Esophagus squamous epithelium (tissue), 5 donors: ENCODE results near the gene OR56A1. TPM values are rescaled to one million over a fixed set of nuclear protein-coding genes. Genes with fewer than 3 reads are reported as not detected.

Source experiments
- DNase-seq: peaks from one replicate; lab custom pipeline; 2025; lab: John Stamatoyannopoulos, UW
- H3K27ac ChIP-seq, 4 donors: fragments of 200-600 bp; sonication (generic); one replicate each; pipeline ENCODE4 v1.5.1; 2016 to 2019; ENCODE audit warnings: mild to moderate bottlenecking in 1 of 4
- H3K27me3 ChIP-seq, 4 donors: fragments of 200-600 bp; sonication (generic); 1 replicate in 3 of 4; 2 replicates in 1 of 4; pipeline versions ENCODE4 v1.5.1 to v1.6.0; 2017 to 2021; ENCODE audit warnings: antibody characterized with exemption in 1 of 4
- H3K36me3 ChIP-seq, 3 donors: fragments of 200-600 bp; sonication (generic); one replicate each; pipeline ENCODE4 v1.5.1; 2016 to 2019
- H3K4me1 ChIP-seq, 3 donors: fragments of 200-600 bp; sonication (generic); one replicate each; pipeline ENCODE4 v1.5.1; 2017 to 2019
- H3K4me3 ChIP-seq, 4 donors: fragments of 200-600 bp; sonication (generic); 1 replicate in 3 of 4; 2 replicates in 1 of 4; pipeline ENCODE4 v1.5.1; 2016 to 2019; ENCODE audit warnings: mild to moderate bottlenecking in 2 of 4, moderate library complexity in 1 of 4
- H3K9me3 ChIP-seq, 3 donors: fragments of 200-600 bp; sonication (generic); one replicate each; pipeline ENCODE4 v1.5.1; 2016 to 2019
- CTCF ChIP-seq, 6 experiments: fragments of 450-650 bp in 4 of 6; fragments of 200-600 bp in 2 of 6; sonication (generic) in 2 of 6; IDR thresholded peaks; one replicate each; pipeline ENCODE4 v1.5.1; 2016 to 2019; ENCODE audit warnings: antibody characterized with exemption in 6 of 6, mild to moderate bottlenecking in 4 of 6, moderate library complexity in 4 of 6
- POLR2A ChIP-seq, 4 donors: fragments of 450-650 bp; IDR thresholded peaks; one replicate each; pipeline ENCODE4 v1.6.1; 2017; ENCODE audit warnings: antibody characterized with exemption in 4 of 4, mild to moderate bottlenecking in 4 of 4, moderate library complexity in 3 of 4
- WGBS, 2 donors: methylation state at CpG; one replicate each; pipeline ENCODE4 v1.1.5; 2018; 5-methylcytosine and 5-hydroxymethylcytosine counted together
- intact Hi-C: fragments of 100-400 bp; cut with DNase I; formaldehyde crosslinking; loops from one replicate; pipeline ENCODE4 v1.15.0; 2022
- small RNA-seq, 4 donors: library from RNA; depleted of rRNA; stranded (forward); fragments of <200 nt; gene quantifications; one replicate each; pipeline ENCODE3, GENCODE V24; 2016
- total RNA-seq, 4 donors: library from RNA; depleted of rRNA; stranded (reverse); fragments of >200 nt; gene quantifications; one replicate each; pipeline ENCODE4 v1.1.0, GENCODE V29; 2016
- donor health status: DM: yes; HTN: yes; CAD: no.

Gene OR56A1
- total RNA-seq, 4 donors from 2014 or later, result not detected

- Histone ChIP-seq H3K27me3 (no peaks in the 10 kb centered on the region), H3K4me3 (no peak overlapping the region)
- 33 to 69% methylated on average over 1 of the region's 1 CpG for whole genome bisulfite sequencing, 2 donors
Observed at GRCh38 chr11:5973530-5973929, 57.0 kb downstream of the OR56A1 start.

More at GRCh38 chr11:5973530-5973929, 57.0 kb downstream of the OR56A1 start:
- TF ChIP-seq POLR2A (IDR thresholded peaks at IDR 0.05) (no peak), CTCF (IDR thresholded peaks at IDR 0.05) (no peak)
- Histone ChIP-seq H3K9me3 (no peaks in the 10 kb centered on the region), H3K36me3 (no peaks in the 10 kb centered on the region), H3K4me1 (no peaks in the 10 kb centered on the region), H3K27ac (no peak overlapping the region)
- intact Hi-C loops, result no loop called here
- no peak for DNase-seq

Small RNA genes lying within 50 kb of the gene (small RNA-seq; reads per million reads assigned to genes)
- 0 to 0.14 (median 0) reads per million in 4 donors for gene RNA5SP329

Other genes with a start within 250 kb of the OR56A1 start
- not detected for gene OR52N5, start 247.4 kb downstream of the OR56A1 start, total RNA-seq
- gene OR52N1, start 239.5 kb downstream of the OR56A1 start, total RNA-seq, result not detected
- gene OR52N2, start 221.8 kb downstream of the OR56A1 start, total RNA-seq, result not detected
- not detected for gene OR52E6, start 188.9 kb downstream of the OR56A1 start, total RNA-seq
- gene OR52E8, start 173.1 kb downstream of the OR56A1 start, total RNA-seq, result not detected
- gene OR52E4, start 150.1 kb downstream of the OR56A1 start, total RNA-seq, result not detected
- gene OR52E5, start 137.6 kb downstream of the OR56A1 start, total RNA-seq, result not detected
- not detected for gene OR56A3, start 88.5 kb downstream of the OR56A1 start, total RNA-seq
- not detected for gene OR56A5, start 62.3 kb downstream of the OR56A1 start, total RNA-seq
- gene OR52L1, start 43.8 kb downstream of the OR56A1 start, total RNA-seq, result not detected
- gene OR56A4, start 23.8 kb downstream of the OR56A1 start, total RNA-seq, result not detected
- gene OR56B4, start 76.9 kb upstream of the OR56A1 start, total RNA-seq, result not detected
- gene OR52B2, start 139.6 kb upstream of the OR56A1 start, total RNA-seq, result not detected
- gene OR52W1, start 168.5 kb upstream of the OR56A1 start, total RNA-seq, result not detected
- not detected for gene C11orf42, start 174.8 kb upstream of the OR56A1 start, total RNA-seq
- 10 to 100 TPM in 3 of 4 donors, 1 to 10 TPM in 1; 8.3 to 33.5 (median 23.1) TPM for gene FHIP1B, start 203.9 kb upstream of the OR56A1 start, total RNA-seq
- under 1 TPM in 1 of 4 donors, not detected in 3; 0.38 TPM for gene CNGA4, start 208.3 kb upstream of the OR56A1 start, total RNA-seq
- under 1 TPM in 2 of 4 donors, not detected in 2; 0.15 to 0.45 TPM for gene CCKBR, start 229.1 kb upstream of the OR56A1 start, total RNA-seq